ENCODE results near the gene MAML1.

- TF ChIP-seq POLR2A (IDR thresholded peaks at IDR 0.05; ENCODE audit: low read depth, low read length) (peak; percentile 99), POLR2AphosphoS5 (IDR thresholded peaks at IDR 0.05; ENCODE audit: low read depth, low read length) (peak; percentile 99)
Observed at GRCh38 chr5:179820483-179821297, 88.1 kb downstream of the MAML1 start, which contains the start of gene SQSTM1.
